ENCODE measurements around the gene BEX2. TPM values are rescaled to one million over a fixed set of nuclear protein-coding genes. Genes with fewer than 3 reads are reported as not detected.

Gene BEX2
- total and polyA plus RNA-seq, 2 donors (not counting 1 experiment from before 2014, with no cell fraction given), result 15.9 to 34.6 TPM

- H3K27ac ChIP-seq (ENCODE audit: low read length in 2 of 2), result no peak overlapping the region
- no CpG with 5 or more reads among the region's 2 CpGs for WGBS (ENCODE audit: insufficient coverage)
- H2AFZ ChIP-seq (ENCODE audit: insufficient read depth, low read depth, low read length, poor library complexity, severe bottlenecking), result no peak overlapping the region
- no peak for DNase-seq
- H3K9me3 ChIP-seq (ENCODE audit: control extremely low read depth in 1 of 3, control insufficient read depth in 2 of 3, insufficient read depth in 1 of 3, low read length in 2 of 3), result no peaks in the 10 kb centered on the region
- H4K20me1 ChIP-seq (ENCODE audit: control insufficient read depth, insufficient read depth, low read length, poor library complexity, severe bottlenecking), result no peaks in the 10 kb centered on the region
- H3K4me1 ChIP-seq (ENCODE audit: control insufficient read depth in 2 of 2, insufficient read depth in 2 of 2, low read length in 2 of 2), result peaks cover 0 to 7% of the 10 kb centered on the region in 2 donors
- ChIA-PET POLR2A (no interaction called here), CTCF (no interaction called here)
- H3K27ac Mint-ChIP-seq, result no peak overlapping the region
- no peaks in the 10 kb centered on the region for H3K27me3 ChIP-seq (replicated peaks in 1 of 4; ENCODE audit: control extremely low read depth in 1 of 4, control insufficient read depth in 3 of 4, insufficient read depth in 4 of 4, low read length in 3 of 4)
- no peaks in the 10 kb centered on the region for H3K36me3 ChIP-seq (replicated peaks in 1 of 2; ENCODE audit: control extremely low read depth in 1 of 2, control insufficient read depth in 1 of 2, extremely low read depth in 1 of 2, insufficient read depth in 2 of 2, low read length in 1 of 2)
- H3K4me3 Mint-ChIP-seq, result peak overlapping the region; percentile 7
- ATAC-seq (ENCODE audit: low read depth), result no peak
- H3K27me3 Mint-ChIP-seq, result peaks cover 3% of the 10 kb centered on the region
- intact Hi-C loops (cut with micrococcal nuclease), result no loop called here
- no peaks in the 10 kb centered on the region for H3K9me3 Mint-ChIP-seq (ENCODE audit: insufficient read depth)
- H3K79me2 ChIP-seq (ENCODE audit: control insufficient read depth, insufficient read depth, low read length), result no peaks in the 10 kb centered on the region
- H3K4me1 Mint-ChIP-seq, result peaks cover 8% of the 10 kb centered on the region
- no peak for TF ChIP-seq CTCF (IDR thresholded peaks at IDR 0.05)
- H3K4me3 ChIP-seq (ENCODE audit: control extremely low read depth in 1 of 5, extremely low read depth in 1 of 5, insufficient read depth in 1 of 5, low read depth in 2 of 5, low read length in 4 of 5), result no peak overlapping the region
- no peak overlapping the region for H3K9ac ChIP-seq (ENCODE audit: low read length)
- H3K4me2 ChIP-seq (replicated peaks; ENCODE audit: low read depth, low read length, poor library complexity, severe bottlenecking), result no peak overlapping the region
Observed at GRCh38 chrX:103357871-103358270, 47.1 kb upstream of the BEX2 start.

- no peaks in the 10 kb centered on the region for H3K36me3 ChIP-seq (replicated peaks in 1 of 2; ENCODE audit: control extremely low read depth in 1 of 2, control insufficient read depth in 1 of 2, extremely low read depth in 1 of 2, insufficient read depth in 2 of 2, low read length in 1 of 2)
- ChIA-PET POLR2A (no interaction called here), CTCF (interaction anchor here (1.3 kb wide), 1 partner anchor 16 kb away, joined by 3 read pairs; no protein-coding TSS in a partner anchor)
- TF ChIP-seq EZH2 (IDR thresholded peaks at IDR 0.05; ENCODE audit: borderline replicate concordance, insufficient read depth, low read depth, low read length, poor library complexity, severe bottlenecking) (no peak), CTCF (IDR thresholded peaks at IDR 0.05) (no peak)
- ATAC-seq (ENCODE audit: low read depth) (no peak), DNase-seq (no peak)
- intact Hi-C loops (cut with micrococcal nuclease), result no loop called here
- no peaks in the 10 kb centered on the region for H3K9me3 ChIP-seq (ENCODE audit: control extremely low read depth in 1 of 3, control insufficient read depth in 2 of 3, insufficient read depth in 1 of 3, low read length in 2 of 3)
- peaks cover 8% of the 10 kb centered on the region for H3K4me1 Mint-ChIP-seq
- peaks cover 6% of the 10 kb centered on the region for H3K27me3 Mint-ChIP-seq
- peak overlapping the region; percentile 59 for H3K9ac ChIP-seq (ENCODE audit: low read length)
- H4K20me1 ChIP-seq (ENCODE audit: control insufficient read depth, insufficient read depth, low read length, poor library complexity, severe bottlenecking), result no peaks in the 10 kb centered on the region
- peaks cover 0 to 7% of the 10 kb centered on the region in 2 donors for H3K4me1 ChIP-seq (ENCODE audit: control insufficient read depth in 2 of 2, insufficient read depth in 2 of 2, low read length in 2 of 2)
- peak overlapping the region; percentile 73 for H3K4me2 ChIP-seq (replicated peaks; ENCODE audit: low read depth, low read length, poor library complexity, severe bottlenecking)
- H3K27ac ChIP-seq (ENCODE audit: low read length in 2 of 2), result no peak overlapping the region
- H3K27ac Mint-ChIP-seq, result no peak overlapping the region
- peak overlapping the region; percentile 75 for H2AFZ ChIP-seq (ENCODE audit: insufficient read depth, low read depth, low read length, poor library complexity, severe bottlenecking)
- H3K4me3 ChIP-seq (ENCODE audit: control extremely low read depth in 1 of 5, extremely low read depth in 1 of 5, insufficient read depth in 1 of 5, low read depth in 2 of 5, low read length in 4 of 5), result peak overlapping the region; percentile 4 to 58 (median 47)
- H3K79me2 ChIP-seq (ENCODE audit: control insufficient read depth, insufficient read depth, low read length), result no peaks in the 10 kb centered on the region
- H3K9me3 Mint-ChIP-seq (ENCODE audit: insufficient read depth), result no peaks in the 10 kb centered on the region
- no peaks in the 10 kb centered on the region for H3K27me3 ChIP-seq (replicated peaks in 1 of 4; ENCODE audit: control extremely low read depth in 1 of 4, control insufficient read depth in 3 of 4, insufficient read depth in 4 of 4, low read length in 3 of 4)
- no CpG with 5 or more reads among the region's 13 CpGs for WGBS (ENCODE audit: insufficient coverage)
- H3K4me3 Mint-ChIP-seq, result peak overlapping the region; percentile 91
Observed at GRCh38 chrX:103356858-103357257, 46.1 kb upstream of the BEX2 start.
